Stimulated activated CD4-positive, alpha-beta T cell treated with anti-CD3 and anti-CD28 coated beads, Interleukin-4, amount 100 ng/mL, for 1 hour (primary cell): ENCODE results near the gene HDLBP.

Experiments
- DNase-seq: peaks from one replicate; pipeline ENCODE4 v3.0.0-alpha.2; 2020

HDLBP gene

DNA sequence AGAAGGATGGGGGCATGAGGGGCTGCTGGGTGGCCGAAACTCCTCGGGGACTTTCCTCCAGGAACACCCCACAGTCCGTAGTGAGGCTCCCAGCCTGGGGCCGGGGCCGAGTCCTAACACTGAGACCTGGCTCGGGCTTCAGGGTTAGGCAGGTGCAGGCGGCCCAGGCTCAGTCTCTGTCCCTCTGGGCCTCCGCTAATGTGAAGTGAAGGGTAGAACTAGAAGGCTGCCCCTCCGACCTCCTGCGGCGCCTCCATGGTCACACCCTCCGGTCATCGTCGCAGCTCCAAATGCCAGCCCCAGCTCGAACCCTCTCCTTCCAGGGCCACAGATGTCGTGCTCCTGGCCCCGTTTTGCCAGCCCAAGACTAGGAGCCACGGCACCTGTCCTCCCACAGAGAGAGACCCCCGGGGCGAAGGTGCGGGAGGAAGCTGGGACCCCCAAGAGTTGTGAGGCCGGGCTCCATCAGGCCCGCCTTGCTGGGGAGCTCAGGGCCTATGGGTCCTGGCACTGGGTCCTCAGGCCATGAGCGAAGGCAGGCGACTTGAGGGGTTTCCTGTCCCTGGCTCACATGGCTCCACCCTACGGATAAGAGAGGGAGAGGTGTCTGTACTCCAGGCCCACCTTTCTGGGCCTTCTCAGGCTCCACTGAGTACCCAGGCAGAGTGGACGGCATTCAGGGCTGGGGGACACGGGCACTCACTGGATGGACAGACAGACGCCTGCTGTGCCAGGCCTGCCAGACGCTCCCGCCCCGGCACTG is 126.2 kb downstream of the HDLBP start:
- no peak for DNase-seq

DNA sequence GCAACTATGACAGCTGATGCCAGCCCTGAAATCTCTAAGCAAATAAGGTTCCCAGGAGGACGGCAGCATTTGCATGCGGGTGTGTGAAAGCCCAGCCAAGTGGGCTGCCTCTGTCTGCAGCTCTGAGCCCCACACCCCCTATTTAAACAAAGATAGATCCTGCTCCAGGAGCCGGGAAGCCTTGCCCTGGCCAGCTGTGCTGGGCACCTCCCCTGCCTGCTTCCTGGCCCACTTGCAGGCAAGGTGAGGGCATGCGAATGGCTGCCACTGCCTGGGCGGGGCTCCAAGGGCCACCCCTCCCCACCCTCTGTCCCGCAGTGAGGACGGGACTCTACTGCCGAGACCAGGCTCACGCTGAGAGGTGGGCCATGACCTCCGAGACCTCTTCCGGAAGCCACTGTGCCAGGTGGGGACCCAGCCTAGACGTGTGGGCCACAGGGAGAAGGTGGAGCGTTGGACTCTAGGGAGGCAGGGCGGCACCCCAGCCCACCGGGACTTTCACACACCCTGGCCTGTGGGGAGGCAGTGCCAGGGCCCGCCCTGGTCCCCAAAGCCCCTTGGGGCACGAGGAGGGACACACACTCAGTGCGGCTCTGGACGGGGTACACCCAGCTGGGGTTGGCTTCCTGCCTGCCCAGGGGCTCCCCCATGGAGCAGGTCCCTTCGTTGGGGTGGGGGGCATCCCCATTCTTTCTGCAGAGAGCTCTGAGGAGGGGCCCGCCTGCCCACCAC is 126.9 kb downstream of the HDLBP start, which contains the start of gene ANO7:
TSS of gene ANO7 (plus strand) at position 317 of the 732 bp plus-strand sequence. CDS start 1,387 bp downstream, outside the sequence.
- DNase-seq: no peak

DNA sequence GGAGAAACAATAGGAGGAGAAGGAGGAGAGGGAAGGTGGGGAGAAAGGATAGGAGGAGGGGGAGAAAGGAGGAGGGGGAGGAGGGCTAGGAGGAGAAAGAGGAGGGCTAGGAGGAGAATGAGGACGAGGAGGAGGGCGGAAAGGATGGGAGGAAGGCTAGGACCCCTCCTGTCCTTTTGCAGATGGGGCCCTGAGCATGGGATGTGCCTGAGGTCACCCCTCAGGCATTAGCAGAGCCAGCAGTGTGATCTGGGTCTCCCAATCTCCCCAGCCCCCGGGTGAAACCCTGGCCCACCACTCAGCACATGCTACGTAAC is 127.6 kb downstream of the HDLBP start:
- DNase-seq: no peak

DNA sequence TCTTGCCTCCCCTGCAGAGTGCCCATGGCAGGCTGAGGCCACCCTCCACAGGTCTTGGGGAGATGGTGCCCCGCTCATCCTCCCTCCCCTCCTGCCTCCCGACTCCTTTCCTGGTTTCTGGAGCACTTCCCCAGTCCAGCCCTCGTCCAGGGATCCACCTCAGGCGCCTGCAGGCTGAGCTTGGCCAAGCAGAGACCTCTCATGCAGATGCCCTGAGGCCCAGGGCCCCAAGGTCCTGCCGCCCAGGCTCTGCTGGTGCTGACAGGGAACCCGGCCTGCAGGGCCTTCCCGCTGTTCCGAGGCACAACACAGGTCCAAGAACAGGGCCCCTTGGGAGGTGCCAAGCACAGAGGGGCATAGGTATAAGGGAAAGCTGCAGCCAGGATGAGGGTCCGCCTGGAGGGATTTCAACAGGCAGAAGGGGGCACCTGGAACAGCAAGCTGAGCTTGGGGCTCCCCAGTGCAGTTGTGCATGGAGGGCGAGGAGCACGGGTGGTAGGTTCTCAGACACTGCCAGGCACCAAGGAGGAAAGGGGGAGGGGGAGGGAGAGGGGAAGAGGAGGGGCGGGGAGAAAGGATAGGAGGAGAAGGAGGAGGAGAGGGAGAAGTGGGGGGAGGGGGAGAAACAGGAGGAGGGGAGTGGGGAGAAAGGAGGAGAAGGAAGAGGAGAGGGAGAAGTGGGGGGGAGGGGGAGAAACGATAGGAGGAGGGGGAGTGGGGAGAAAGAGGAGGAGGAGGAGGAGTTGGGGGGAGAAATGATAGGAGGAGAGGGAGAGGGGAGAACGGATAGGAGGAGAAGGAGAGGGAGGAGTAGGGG is 128.2 kb downstream of the HDLBP start:
- DNase-seq: no peak

DNA sequence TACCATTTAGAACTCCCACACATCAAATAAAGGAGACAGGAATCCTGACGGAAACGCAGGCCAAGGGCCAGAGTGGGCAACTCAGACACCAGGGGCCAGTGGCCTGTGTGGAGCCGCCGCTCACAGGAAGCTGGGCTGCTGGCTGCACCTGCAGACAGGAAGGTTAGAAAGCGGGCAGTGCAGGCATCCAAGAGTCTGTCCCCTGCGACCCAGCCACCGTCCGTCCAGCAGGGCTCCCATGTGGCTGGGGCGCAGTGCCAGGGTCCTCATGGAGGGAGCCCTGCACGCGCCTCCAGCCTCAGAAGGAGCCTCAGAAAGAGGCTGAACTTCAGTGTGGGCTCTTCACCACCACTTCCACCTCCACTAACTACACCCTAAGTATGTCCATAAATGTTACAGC is 129.5 kb downstream of the HDLBP start:
- no peak for DNase-seq

DNA sequence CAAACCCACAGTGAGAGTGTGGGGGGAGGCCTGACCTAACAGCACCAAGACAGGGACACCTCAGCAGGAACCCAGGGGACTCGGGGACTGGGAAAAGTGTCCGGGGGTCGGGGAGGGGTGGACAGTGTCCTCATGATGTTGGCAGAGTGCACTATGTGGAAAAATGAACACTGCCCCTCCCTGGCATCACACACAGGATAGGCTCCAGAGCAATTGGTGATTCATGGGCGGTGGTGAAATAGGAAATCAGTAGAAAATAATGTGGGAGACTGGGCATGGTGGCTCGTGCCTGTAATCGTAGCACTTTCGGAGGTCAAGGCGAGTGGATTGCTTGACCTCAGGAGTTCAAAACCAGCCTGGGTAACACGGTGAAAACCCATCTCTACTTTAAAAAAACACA is 130.6 kb downstream of the HDLBP start:
- DNase-seq: no peak

DNA sequence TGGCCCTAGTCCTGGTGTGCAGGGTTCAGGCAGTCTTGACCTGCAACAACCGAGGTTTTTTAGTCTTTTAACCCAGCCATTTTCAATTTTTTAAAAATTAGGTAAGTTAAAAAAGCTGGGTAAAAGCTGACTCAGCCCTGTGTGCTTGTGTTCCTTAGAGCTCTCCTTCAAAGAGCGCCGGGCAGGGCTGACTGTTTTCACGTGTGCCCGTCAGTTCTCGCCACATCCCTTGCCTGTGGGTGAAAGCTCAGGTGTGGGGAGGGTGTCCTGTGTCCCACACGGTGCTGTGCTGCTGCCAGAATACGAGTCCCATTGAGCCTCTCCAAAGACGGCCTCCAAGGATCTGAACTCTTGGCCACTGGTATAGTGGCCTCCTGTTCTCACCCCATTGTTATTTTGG is 132.3 kb downstream of the HDLBP start:
- DNase-seq: no peak

DNA sequence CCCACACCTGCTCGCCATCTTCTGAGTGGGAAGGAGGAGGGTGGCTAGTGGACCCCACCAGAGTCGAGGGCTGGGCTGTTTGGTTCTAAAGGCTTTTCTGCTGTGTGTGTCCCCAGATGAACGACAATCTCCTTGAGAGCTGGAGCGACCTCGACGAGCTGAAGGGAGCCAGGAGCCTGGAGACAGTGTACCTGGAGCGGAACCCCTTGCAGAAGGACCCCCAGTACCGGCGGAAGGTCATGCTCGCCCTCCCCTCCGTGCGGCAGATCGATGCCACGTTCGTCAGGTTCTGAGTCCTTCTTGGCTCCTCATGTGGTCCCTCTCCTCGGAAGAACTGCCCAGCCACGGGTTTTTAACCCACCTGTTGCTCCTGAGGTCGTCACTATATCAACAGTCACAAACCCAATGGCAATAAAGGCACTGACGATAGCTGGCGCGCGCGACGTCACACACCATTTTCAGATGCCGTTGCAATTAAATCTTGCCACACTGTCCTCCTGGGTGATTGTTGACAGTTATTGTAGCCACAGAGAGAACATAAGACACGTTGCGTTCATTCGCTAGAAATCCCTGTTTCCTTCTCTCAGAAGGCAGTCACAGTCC is 132.8 kb downstream of the HDLBP start:
- no peak for DNase-seq

DNA sequence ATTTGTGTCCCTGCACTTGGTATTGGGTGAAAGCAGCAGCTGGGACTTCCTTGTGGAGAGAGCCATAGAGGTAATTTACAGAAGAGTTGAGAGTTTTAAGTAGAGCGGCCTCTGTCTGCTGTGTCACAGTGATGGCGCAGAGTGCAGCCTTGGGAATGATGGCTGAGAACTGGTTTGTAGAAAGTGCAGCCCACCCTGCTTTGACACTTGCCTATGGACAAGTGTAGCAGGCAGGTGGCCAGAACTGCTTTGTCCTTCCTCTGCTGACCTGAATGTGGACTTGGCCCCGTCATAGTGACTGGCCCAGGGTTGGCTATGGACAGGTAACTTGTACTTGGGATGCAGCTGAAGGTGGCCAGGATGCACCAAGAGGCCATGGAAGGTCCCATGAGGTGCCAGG is 133.3 kb downstream of the HDLBP start:
- DNase-seq: no peak

DNA sequence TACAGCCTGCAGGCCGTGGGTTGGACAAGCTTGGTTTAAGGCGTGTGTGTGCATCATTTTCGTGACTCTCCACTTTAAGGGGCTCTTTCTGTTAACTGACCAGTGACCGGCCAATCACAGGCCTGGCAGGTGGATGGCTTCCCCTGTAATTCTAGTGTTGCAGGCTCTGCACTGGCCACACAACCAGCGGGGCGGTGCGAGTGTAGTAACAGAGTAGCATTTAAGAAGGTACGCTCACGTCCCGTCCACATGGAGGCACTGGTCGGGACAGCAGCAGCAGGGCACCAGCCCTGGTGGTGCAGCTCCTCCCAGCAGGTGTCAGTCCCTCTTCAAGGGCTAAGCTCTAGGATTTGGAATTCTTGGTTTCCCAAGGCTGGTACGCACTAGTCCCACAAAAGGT is 135.0 kb downstream of the HDLBP start:
- no peak for DNase-seq

DNA sequence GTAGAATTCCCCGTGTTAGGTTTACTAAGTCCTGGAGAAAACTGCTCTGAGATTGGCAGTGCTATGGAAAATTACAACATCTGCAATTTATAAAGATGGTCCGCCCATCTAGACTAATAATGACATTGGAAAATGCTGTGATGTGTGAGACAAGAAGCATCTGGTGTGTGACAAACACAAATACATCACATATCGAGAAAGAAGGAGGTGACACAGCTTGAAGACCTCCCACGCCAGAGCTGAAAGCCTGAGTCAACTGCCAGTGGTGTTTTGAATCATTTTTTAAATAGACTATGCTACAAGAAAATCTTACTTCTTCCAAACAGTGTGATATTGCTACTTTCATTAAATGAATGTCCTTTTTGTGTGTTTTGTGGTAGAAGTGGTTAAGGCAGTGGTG is 135.6 kb downstream of the HDLBP start:
- DNase-seq: no peak

DNA sequence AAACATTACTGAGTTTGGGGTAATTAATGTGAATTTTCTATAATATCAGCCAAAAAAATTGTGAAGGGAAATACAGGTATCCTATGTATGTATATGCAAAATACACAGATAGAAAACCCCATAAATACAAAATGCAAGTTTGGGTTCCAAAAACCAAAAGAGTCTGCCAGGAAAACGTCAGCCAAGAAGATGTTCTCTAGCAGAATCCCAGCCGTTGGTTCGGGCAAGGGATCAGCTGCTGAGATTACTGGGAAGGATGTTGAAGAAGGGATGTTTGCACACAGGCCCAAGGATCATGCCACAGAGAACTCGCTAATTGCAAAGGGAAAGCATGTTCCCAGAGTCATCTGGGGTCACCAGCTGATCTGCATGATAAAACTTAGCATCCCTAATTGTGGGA is 136.5 kb downstream of the HDLBP start:
- DNase-seq: no peak

DNA sequence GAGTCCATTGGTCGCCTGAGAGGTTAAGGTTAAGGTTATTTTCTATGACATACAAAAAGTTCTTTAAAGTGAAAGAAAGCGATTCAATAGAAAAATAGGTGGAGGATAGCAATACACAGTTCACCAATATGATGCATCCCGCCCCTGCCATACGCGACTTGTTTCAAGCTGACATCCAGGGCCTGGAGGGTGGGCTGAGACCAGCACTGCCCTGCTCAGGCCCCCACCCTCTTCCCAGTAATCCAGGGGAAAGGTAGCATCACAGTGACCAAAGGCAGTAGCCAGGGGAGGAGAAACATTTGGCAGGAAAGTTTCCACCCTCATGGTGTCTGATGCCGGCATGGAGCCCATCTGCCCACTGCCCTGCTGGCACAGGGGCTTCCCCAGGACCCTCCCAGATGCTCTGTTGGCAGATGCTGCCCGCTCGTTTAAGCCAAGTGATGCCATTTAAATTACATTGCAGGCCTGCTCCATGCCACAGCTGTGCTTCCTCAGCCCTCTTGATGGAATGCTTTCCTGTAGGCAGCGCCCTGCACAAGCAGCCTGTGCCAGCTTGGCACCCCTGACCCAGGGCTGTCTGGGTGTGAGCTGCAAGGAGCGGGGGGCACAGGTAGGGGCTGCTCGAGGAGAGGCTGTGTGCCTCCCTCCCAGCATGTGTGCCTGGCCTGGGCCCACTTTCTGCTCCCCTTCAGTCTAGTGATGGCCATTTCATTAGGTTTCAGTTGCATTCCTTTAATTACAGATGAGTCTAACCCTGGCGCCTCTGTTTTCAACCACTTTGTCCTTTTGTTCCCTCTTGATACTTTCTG is 137.7 kb downstream of the HDLBP start:
- DNase-seq: no peak
